IPS-18c (cell line): Measurements from ENCODE around the gene EXOC3L4.
"Not testable (repeated sequence)": the region's sequence is repeated elsewhere in the genome, so short reads cannot be mapped to it uniquely, and the experiment has no call there.

Experiments
- H3K4me3 ChIP-seq: 2 replicates; pipeline ENCODE4 v1.7.0; 2013; ENCODE audit warnings: low read depth, mild to moderate bottlenecking, low read length, moderate library complexity; ENCODE audit not compliant: insufficient read depth
- H3K9me3 ChIP-seq: one replicate; pipeline ENCODE4 v1.6.1; 2013; ENCODE audit warnings: mild to moderate bottlenecking, low read length, moderate library complexity; ENCODE audit not compliant: control insufficient read depth, insufficient read depth

EXOC3L4 gene

GRCh38 chr14:103143506-103143905, 49.0 kb downstream of the EXOC3L4 start:
- Histone ChIP-seq H3K4me3 (no peak overlapping the region), H3K9me3 (no peaks in the 10 kb centered on the region)

- Histone ChIP-seq H3K9me3 (no peaks in the 10 kb centered on the region), H3K4me3 (no peak overlapping the region)
Measured at GRCh38 chr14:103144085-103144484, 49.6 kb downstream of the EXOC3L4 start.

GRCh38 chr14:103146141-103146709, 51.7 kb downstream of the EXOC3L4 start:
- Histone ChIP-seq H3K4me3 (no peak overlapping the region), H3K9me3 (no peaks in the 10 kb centered on the region)

GRCh38 chr14:103149351-103150237, 55.1 kb downstream of the EXOC3L4 start:
- H3K4me3 ChIP-seq, result no peak overlapping the region
- no peaks in the 10 kb centered on the region for H3K9me3 ChIP-seq

GRCh38 chr14:103151270-103151945, 56.9 kb downstream of the EXOC3L4 start:
- no peak overlapping the region for H3K4me3 ChIP-seq
- no peaks in the 10 kb centered on the region for H3K9me3 ChIP-seq

- Histone ChIP-seq H3K9me3 (no peaks in the 10 kb centered on the region), H3K4me3 (no peak overlapping the region)
Measured at GRCh38 chr14:103155010-103155409, 60.5 kb downstream of the EXOC3L4 start.

GRCh38 chr14:103155416-103155815, 60.9 kb downstream of the EXOC3L4 start:
- not testable (repeated sequence) for H3K9me3 ChIP-seq, H3K4me3 ChIP-seq

GRCh38 chr14:103155826-103156394, 61.4 kb downstream of the EXOC3L4 start:
- Histone ChIP-seq H3K9me3 (no peaks in the 10 kb centered on the region), H3K4me3 (no peak overlapping the region)

- Histone ChIP-seq H3K4me3 (no peak overlapping the region), H3K9me3 (no peaks in the 10 kb centered on the region)
Measured at GRCh38 chr14:103156651-103157378, 62.3 kb downstream of the EXOC3L4 start.

GRCh38 chr14:103157969-103158368, 63.4 kb downstream of the EXOC3L4 start:
- no peaks in the 10 kb centered on the region for H3K9me3 ChIP-seq
- no peak overlapping the region for H3K4me3 ChIP-seq

- no peaks in the 10 kb centered on the region for H3K9me3 ChIP-seq
- no peak overlapping the region for H3K4me3 ChIP-seq
Measured at GRCh38 chr14:103158688-103159087, 64.2 kb downstream of the EXOC3L4 start.
